ENCODE data around the gene PRKX. TPM values are rescaled to one million over a fixed set of nuclear protein-coding genes. Genes with fewer than 3 reads are reported as not detected.
"Not testable (repeated sequence)": the region's sequence is repeated elsewhere in the genome, so short reads cannot be mapped to it uniquely, and the experiment has no call there.

PRKX gene
- total RNA-seq, 2 donors from 2014 or later = 49.0 to 74.4 TPM

DNA sequence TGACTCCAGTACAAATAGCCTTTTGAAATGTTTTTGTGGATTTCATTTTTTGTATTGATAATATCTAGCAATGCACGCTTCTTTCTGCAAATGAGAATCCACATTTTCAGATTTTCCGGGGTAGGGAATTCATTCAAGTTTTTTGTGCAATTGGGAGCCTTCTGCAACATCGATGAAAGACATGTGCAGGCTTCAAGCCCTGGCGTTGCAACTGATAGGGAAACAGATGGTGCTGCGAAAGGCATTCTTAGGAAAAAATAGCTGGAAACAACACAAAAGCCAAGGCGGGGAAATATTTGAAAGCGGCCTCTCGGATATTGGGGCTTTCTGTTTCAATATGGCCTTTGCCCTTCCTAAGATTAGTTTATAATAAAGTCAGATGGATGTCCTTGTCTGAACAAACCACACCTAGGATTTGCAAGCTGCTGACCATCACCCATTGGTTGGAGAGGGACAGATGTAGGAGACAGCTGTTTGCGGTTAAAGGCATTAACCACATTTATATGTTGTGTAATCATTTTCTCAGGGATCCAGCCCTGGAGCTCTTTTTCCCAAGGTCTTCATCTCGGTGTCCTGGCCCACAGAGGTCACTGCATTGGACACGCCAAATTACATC lies 136.5 kb downstream of the PRKX start:
- Mint-ChIP-seq H3K27ac (no peak overlapping the region), H3K36me3 (no peaks in the 10 kb centered on the region), H3K9me3 (peaks cover 0 to 4% of the 10 kb centered on the region in 2 donors)
- no peak for DNase-seq (ENCODE audit: low spot score in 2 of 2)
- ATAC-seq = no peak

DNA sequence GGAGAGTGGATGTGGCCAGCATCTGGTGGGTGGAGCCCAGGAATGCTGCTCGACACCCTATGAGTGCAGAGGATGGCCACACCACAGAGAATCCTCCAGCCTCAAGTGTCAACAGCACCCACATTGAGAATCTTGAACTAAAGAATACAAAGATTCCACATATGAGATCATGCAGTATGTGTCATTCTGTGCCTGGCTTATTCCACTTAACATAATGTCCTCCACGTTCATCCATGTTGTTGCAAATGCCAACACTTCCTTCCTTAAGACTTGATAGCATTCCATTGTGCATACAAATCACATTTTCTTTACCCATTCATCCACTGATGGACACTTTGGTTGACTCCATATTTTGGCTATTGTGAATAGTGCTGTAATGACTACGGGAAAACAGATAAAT lies 145.8 kb downstream of the PRKX start:
- Mint-ChIP-seq H3K36me3 (no peaks in the 10 kb centered on the region), H3K9me3 (no peaks in the 10 kb centered on the region)
- DNase-seq (ENCODE audit: low spot score in 2 of 2) = no peak

DNA sequence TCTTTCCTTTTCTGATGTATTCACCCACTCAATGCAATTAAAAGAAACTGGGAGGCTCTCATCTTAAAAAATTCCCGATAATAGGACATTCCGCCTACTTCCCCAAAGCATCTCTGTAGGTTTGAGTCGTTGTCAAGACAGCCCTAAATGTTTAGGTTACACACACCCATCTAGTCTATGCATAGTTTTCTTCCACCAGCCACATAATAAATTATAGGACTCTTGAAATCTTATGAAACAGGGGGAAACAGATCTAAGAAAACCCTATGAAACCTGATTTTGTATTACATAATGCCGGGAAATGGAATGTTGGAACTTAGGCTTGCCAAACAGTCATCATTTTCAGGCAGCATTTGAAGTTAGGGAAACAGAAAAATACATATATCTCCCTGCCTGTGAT lies 150.0 kb downstream of the PRKX start:
- DNase-seq (ENCODE audit: low spot score in 2 of 2) = no peak
- H3K9me3 Mint-ChIP-seq = no peaks in the 10 kb centered on the region
- H3K36me3 Mint-ChIP-seq = no peaks in the 10 kb centered on the region
- no peak overlapping the region for H3K27ac Mint-ChIP-seq
- ATAC-seq = no peak

More for the DNA sequence above, 145.8 kb downstream of the PRKX start:
- no peak for ATAC-seq
- H3K27ac Mint-ChIP-seq = no peak overlapping the region

DNA sequence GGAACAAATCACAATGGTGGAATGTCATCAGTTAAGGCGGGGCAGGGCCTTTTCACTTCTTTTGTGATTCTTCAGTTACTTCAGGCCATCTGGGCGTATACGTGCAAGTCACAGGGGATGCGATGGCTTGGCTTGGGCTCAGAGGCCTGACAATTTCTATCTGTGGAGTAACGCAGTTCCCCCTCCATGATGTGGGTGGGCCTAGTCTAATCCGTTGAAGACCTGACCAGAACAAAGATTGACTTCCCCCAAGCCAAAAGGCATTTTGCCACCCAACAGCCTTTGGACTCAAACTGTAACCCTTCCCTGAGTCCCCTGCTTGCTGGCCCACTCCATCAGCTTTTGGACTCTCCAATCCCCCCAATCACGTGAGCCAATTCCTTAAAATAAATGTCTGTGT lies 153.4 kb downstream of the PRKX start:
- ATAC-seq; H3K27ac Mint-ChIP-seq; H3K9me3 Mint-ChIP-seq; H3K36me3 Mint-ChIP-seq; DNase-seq (ENCODE audit: low spot score in 2 of 2): not testable (repeated sequence)

Measured in activated naive CD4-positive, alpha-beta T cell treated with anti-CD3 and anti-CD28 coated beads, Interleukin-2, amount 50 U/mL, for 72 hours (primary cell).